ENCODE results near the gene LRRD1. TPM values are rescaled to one million over a fixed set of nuclear protein-coding genes. Genes with fewer than 3 reads are reported as not detected.

The LRRD1 gene
- total RNA-seq, result under 1 TPM in 3 of 4 donors, not detected in 1; 0.39 to 0.44 (median 0.42) TPM

- peaks cover 0 to 7% (median 3%) of the 10 kb centered on the region in 4 donors for H3K4me1 ChIP-seq
Observed at GRCh38 chr7:92178928-92179924, at the start of gene LRRD1. LRRD1 (minus strand) TSS chr7:92179142; CDS start chr7:92165202, 13,940 bp downstream.

GRCh38 chr7:92228742-92229141 lies 49.8 kb upstream of the LRRD1 start:
- H3K36me3 ChIP-seq, result peaks cover 0 to 93% (median 0%) of the 10 kb centered on the region in 3 donors
- 92 to 98% methylated on average over 2 of the region's 2 CpGs for WGBS, 2 donors

More at GRCh38 chr7:92178928-92179924, at the start of gene LRRD1:
- peak; percentile 80 to 89 for DNase-seq (ENCODE audit: low spot score in 2 of 2)
- TF ChIP-seq CTCF (IDR thresholded peaks at IDR 0.05) (peak; percentile 89 to 98 (median 95)), POLR2A (IDR thresholded peaks at IDR 0.05) (no peak), EP300 (IDR thresholded peaks at IDR 0.05) (peak in 1 of 2 donors; percentile 59)
- peaks cover 0 to 6% (median 0%) of the 10 kb centered on the region in 4 donors for H3K9me3 ChIP-seq
- WGBS, 2 donors, result 7 to 8% methylated on average over 46 to 53 of the region's 60 CpGs
- peak within 1 kb of the TSS; percentile 39 to 58 (median 47) for H3K4me3 ChIP-seq
- H3K36me3 ChIP-seq, result no peaks in the 10 kb centered on the region
- H3K27me3 ChIP-seq, result no peaks in the 10 kb centered on the region
- H3K27ac ChIP-seq, result peak within 1 kb of the TSS; percentile 67 to 91 (median 79)

GRCh38 chr7:92228100-92228499 lies 49.2 kb upstream of the LRRD1 start:
- Histone ChIP-seq H3K27ac (no peak overlapping the region), H3K27me3 (no peaks in the 10 kb centered on the region), H3K4me3 (no peak overlapping the region), H3K36me3 (peaks cover 4 to 92% (median 4%) of the 10 kb centered on the region in 3 donors), H3K4me1 (no peaks in the 10 kb centered on the region), H3K9me3 (no peaks in the 10 kb centered on the region)
- no peak for DNase-seq (ENCODE audit: low spot score in 2 of 2)
- TF ChIP-seq CTCF (IDR thresholded peaks at IDR 0.05) (no peak), POLR2A (IDR thresholded peaks at IDR 0.05) (no peak), EP300 (IDR thresholded peaks at IDR 0.05) (no peak)
- 98 to 100% methylated on average over 2 of the region's 2 CpGs for WGBS, 2 donors

More at GRCh38 chr7:92228742-92229141, 49.8 kb upstream of the LRRD1 start:
- TF ChIP-seq CTCF (IDR thresholded peaks at IDR 0.05) (no peak), EP300 (IDR thresholded peaks at IDR 0.05) (no peak), POLR2A (IDR thresholded peaks at IDR 0.05) (no peak)
- DNase-seq (ENCODE audit: low spot score in 2 of 2), result no peak
- no peaks in the 10 kb centered on the region for H3K4me1 ChIP-seq
- H3K9me3 ChIP-seq, result no peaks in the 10 kb centered on the region
- H3K27ac ChIP-seq, result no peak overlapping the region
- no peaks in the 10 kb centered on the region for H3K27me3 ChIP-seq
- H3K4me3 ChIP-seq, result no peak overlapping the region

- Histone ChIP-seq H3K36me3 (peaks cover 4 to 91% (median 4%) of the 10 kb centered on the region in 3 donors), H3K4me1 (no peaks in the 10 kb centered on the region), H3K27me3 (no peaks in the 10 kb centered on the region), H3K9me3 (no peaks in the 10 kb centered on the region), H3K4me3 (no peak overlapping the region), H3K27ac (no peak overlapping the region)
- DNase-seq (ENCODE audit: low spot score in 2 of 2), result no peak
- 92 to 97% methylated on average over 4 of the region's 4 CpGs for WGBS, 2 donors
- TF ChIP-seq EP300 (IDR thresholded peaks at IDR 0.05), result no peak
- no peak for TF ChIP-seq POLR2A (IDR thresholded peaks at IDR 0.05)
- no peak for TF ChIP-seq CTCF (IDR thresholded peaks at IDR 0.05)
Observed at GRCh38 chr7:92226981-92227380, 48.0 kb upstream of the LRRD1 start.

- H3K4me3 ChIP-seq, result no peak overlapping the region
- H3K9me3 ChIP-seq, result no peaks in the 10 kb centered on the region
- no peak for TF ChIP-seq CTCF (IDR thresholded peaks at IDR 0.05)
- no peak for TF ChIP-seq EP300 (IDR thresholded peaks at IDR 0.05)
- no peak for TF ChIP-seq POLR2A (IDR thresholded peaks at IDR 0.05)
- no peak overlapping the region for H3K27ac ChIP-seq
- no peak for DNase-seq (ENCODE audit: low spot score in 2 of 2)
- H3K36me3 ChIP-seq, result peaks cover 12 to 95% (median 13%) of the 10 kb centered on the region in 3 donors
- no peaks in the 10 kb centered on the region for H3K27me3 ChIP-seq
- 94 to 97% methylated on average over 3 of the region's 3 CpGs for WGBS, 2 donors
- no peaks in the 10 kb centered on the region for H3K4me1 ChIP-seq
Observed at GRCh38 chr7:92221766-92222165, 42.8 kb upstream of the LRRD1 start.
